Stimulated activated CD8-positive, alpha-beta memory T cell treated with anti-CD3 and anti-CD28 coated beads, Interleukin-4, amount 100 ng/mL, for 1 hour (primary cell): ENCODE data around the gene CFHR2.

ENCODE experiments used
- DNase-seq, 2 donors: peaks; one replicate each; pipeline ENCODE4 v3.0.0-alpha.2; 2020; ENCODE audit warnings: low read depth in 2 of 2, low spot score in 1 of 2

The CFHR2 gene

GRCh38 chr1:197001828-197002227, 58.3 kb downstream of the CFHR2 start:
- no peak for DNase-seq

DNA sequence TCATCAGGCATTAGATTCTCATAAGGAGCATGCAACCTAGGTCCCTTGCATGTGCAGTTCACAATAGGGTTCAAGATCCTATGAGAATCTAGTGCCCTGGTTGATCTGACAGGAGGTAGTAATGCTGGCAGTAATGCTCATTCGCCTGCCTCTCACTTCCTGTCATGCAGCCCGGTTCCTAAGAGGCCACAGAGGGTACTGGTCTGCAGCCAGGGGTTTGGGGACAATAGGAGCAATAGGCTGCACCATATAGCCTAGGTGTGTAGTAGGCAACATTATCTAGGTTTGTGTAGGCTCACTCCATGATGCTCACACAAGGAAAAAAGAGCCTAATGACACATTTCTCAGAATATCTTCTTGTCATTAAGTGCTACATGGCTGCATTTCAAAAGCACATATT, 59.6 kb downstream of the CFHR2 start:
- no peak for DNase-seq

GRCh38 chr1:197008861-197009260, 65.3 kb downstream of the CFHR2 start:
- no peak for DNase-seq
